HG03039 (cell line): ENCODE measurements around the gene PPARG.
"Not testable (repeated sequence)": the region's sequence is repeated elsewhere in the genome, so short reads cannot be mapped to it uniquely, and the experiment has no call there.

ENCODE experiments used
- ATAC-seq: cut with Tn5 transposase; IDR thresholded peaks from one replicate; pipeline ENCODE4 v1.9.1; 2021; ENCODE audit warnings: mild to moderate bottlenecking, moderate library complexity; ENCODE audit not compliant: unreplicated experiment

PPARG gene

GRCh38 chr3:12458901-12459300 lies 170.0 kb downstream of the PPARG start:
- ATAC-seq = no peak

- ATAC-seq = no peak
These were observed 171.3 kb downstream of the PPARG start for GRCh38 chr3:12460127-12460526.

- ATAC-seq = no peak
These were observed 172.3 kb downstream of the PPARG start for GRCh38 chr3:12461097-12461649.

- ATAC-seq = no peak
These were observed 173.5 kb downstream of the PPARG start for GRCh38 chr3:12462159-12462947.

- no peak for ATAC-seq
These were observed 174.8 kb downstream of the PPARG start for GRCh38 chr3:12463686-12464085.

- no peak for ATAC-seq
These were observed 175.3 kb downstream of the PPARG start for GRCh38 chr3:12464181-12464580.

GRCh38 chr3:12465151-12465835 lies 176.4 kb downstream of the PPARG start:
- no peak for ATAC-seq

- no peak for ATAC-seq
These were observed 177.0 kb downstream of the PPARG start for GRCh38 chr3:12465836-12466225.

- ATAC-seq = no peak
These were observed 178.9 kb downstream of the PPARG start for GRCh38 chr3:12467746-12468145.

GRCh38 chr3:12468276-12468675 lies 179.4 kb downstream of the PPARG start:
- no peak for ATAC-seq

- ATAC-seq = no peak
These were observed 179.9 kb downstream of the PPARG start for GRCh38 chr3:12468757-12469156.

- not testable (repeated sequence) for ATAC-seq
These were observed 180.4 kb downstream of the PPARG start for GRCh38 chr3:12469222-12469621.

- no peak for ATAC-seq
These were observed 181.2 kb downstream of the PPARG start for GRCh38 chr3:12470111-12470510.

GRCh38 chr3:12470680-12471079 lies 181.8 kb downstream of the PPARG start:
- no peak for ATAC-seq

- ATAC-seq = no peak
These were observed 182.4 kb downstream of the PPARG start for GRCh38 chr3:12471241-12471640.

GRCh38 chr3:12472000-12472610 lies 183.2 kb downstream of the PPARG start:
- ATAC-seq = no peak

GRCh38 chr3:12472796-12473195 lies 183.9 kb downstream of the PPARG start:
- no peak for ATAC-seq

GRCh38 chr3:12473511-12473910 lies 184.6 kb downstream of the PPARG start:
- no peak for ATAC-seq

- ATAC-seq = no peak
These were observed 187.5 kb downstream of the PPARG start for GRCh38 chr3:12476238-12476897.

GRCh38 chr3:12477256-12477655 lies 188.4 kb downstream of the PPARG start:
- ATAC-seq = no peak

- no peak for ATAC-seq
These were observed 189.5 kb downstream of the PPARG start for GRCh38 chr3:12478326-12478725.
